HepG2 (cell line): ENCODE data around the gene SDR42E2. TPM values are rescaled to one million over a fixed set of nuclear protein-coding genes. Genes with fewer than 3 reads are reported as not detected.
A peak's percentile ranks its signal among the peaks of the same experiment; 100 is the strongest.

Source experiments
- AKAP8 ChIP-seq: sonication (generic); formaldehyde crosslinking; IDR thresholded peaks from 2 replicates; pipeline ENCODE4 v1.5.1; 2020; ENCODE audit warnings: mild to moderate bottlenecking, missing genetic modification reagents
- ATRX ChIP-seq: sonication (generic); formaldehyde crosslinking; IDR thresholded peaks from 2 replicates; pipeline ENCODE4 v1.4.0; 2020; ENCODE audit warnings: missing genetic modification reagents, borderline replicate concordance
- FOXA3 ChIP-seq: IDR thresholded peaks from 2 replicates; pipeline ENCODE4 v1.6.1; 2016; ENCODE audit warnings: missing genetic modification reagents, missing compliant biosample characterization
- FOXK2 ChIP-seq: fragments of 450-650 bp; IDR thresholded peaks from 2 replicates; pipeline ENCODE4 v1.6.1; 2016
- HES4 ChIP-seq: sonication (generic); formaldehyde crosslinking; IDR thresholded peaks from 2 replicates; pipeline ENCODE4 v1.9.0; 2021; ENCODE audit warnings: mild to moderate bottlenecking, missing genetic modification reagents, borderline replicate concordance
- IKZF4 ChIP-seq: sonication (generic); formaldehyde crosslinking; IDR thresholded peaks from 2 replicates; pipeline ENCODE4 v1.5.1; 2020; ENCODE audit warnings: borderline replicate concordance, mild to moderate bottlenecking, low read depth, missing genetic modification reagents; ENCODE audit errors: not compliant biosample characterization
- KLF11 ChIP-seq: IDR thresholded peaks from 2 replicates; pipeline ENCODE4 v1.6.1; 2016; ENCODE audit warnings: missing compliant biosample characterization
- KLF12 ChIP-seq: sonication (generic); formaldehyde crosslinking; IDR thresholded peaks from 2 replicates; pipeline ENCODE4 v1.4.0; 2020; ENCODE audit warnings: missing genetic modification reagents, borderline replicate concordance
- NCOA5 ChIP-seq: sonication (generic); formaldehyde crosslinking; IDR thresholded peaks from 2 replicates; pipeline ENCODE4 v1.4.0; 2020; ENCODE audit warnings: missing genetic modification reagents
- NFIB ChIP-seq: sonication (generic); formaldehyde crosslinking; IDR thresholded peaks from 2 replicates; pipeline ENCODE4 v1.9.0; 2021; ENCODE audit warnings: missing genetic modification reagents, mild to moderate bottlenecking, borderline replicate concordance
- PHF21A ChIP-seq: sonication (generic); formaldehyde crosslinking; IDR thresholded peaks from 2 replicates; pipeline ENCODE4 v1.5.0; 2020; ENCODE audit warnings: mild to moderate bottlenecking, missing genetic modification reagents
- POLR2AphosphoS5 ChIP-seq: IDR thresholded peaks from 2 replicates; pipeline ENCODE4 v1.6.1; 2012; ENCODE audit warnings: low read depth, low read length
- PRMT3 ChIP-seq: sonication (generic); formaldehyde crosslinking; IDR thresholded peaks from 2 replicates; pipeline ENCODE4 v1.8.1; 2022; ENCODE audit warnings: low read depth, mild to moderate bottlenecking, moderate library complexity, missing genetic modification reagents, borderline replicate concordance
- TCF12 ChIP-seq, 2 experiments: fragments of 450-650 bp in 1 of 2; sonication (generic) in 1 of 2; formaldehyde crosslinking in 1 of 2; IDR thresholded peaks; 2 replicates each; pipeline versions ENCODE4 v1.6.1 to v1.8.0; 2017 to 2022; ENCODE audit warnings: antibody characterized with exemption in 1 of 2, mild to moderate bottlenecking in 1 of 2, missing genetic modification reagents in 1 of 2, moderate library complexity in 1 of 2
- TP53 ChIP-seq: sonication (generic); formaldehyde crosslinking; conservative IDR thresholded peaks from 2 replicates; pipeline ENCODE4 v1.4.0; 2020; ENCODE audit warnings: missing genetic modification reagents
- ZNF10 ChIP-seq: sonication (generic); formaldehyde crosslinking; IDR thresholded peaks from 2 replicates; pipeline ENCODE4 v1.4.0; 2020; ENCODE audit warnings: mild to moderate bottlenecking, low read depth, missing genetic modification reagents, borderline replicate concordance
- ZNF296 ChIP-seq: sonication (generic); formaldehyde crosslinking; conservative IDR thresholded peaks from 2 replicates; pipeline ENCODE4 v1.5.0; 2020; ENCODE audit warnings: mild to moderate bottlenecking, missing genetic modification reagents
- ZNF44 ChIP-seq: sonication (generic); formaldehyde crosslinking; IDR thresholded peaks from 2 replicates; pipeline ENCODE4 v1.5.1; 2020; ENCODE audit warnings: mild to moderate bottlenecking, missing genetic modification reagents
- ZNF496 ChIP-seq: sonication (generic); formaldehyde crosslinking; IDR thresholded peaks from 2 replicates; pipeline ENCODE4 v1.8.1; 2023; ENCODE audit warnings: mild to moderate bottlenecking, moderate library complexity, missing genetic modification reagents; ENCODE audit not compliant: insufficient replicate concordance
- polyA plus RNA-seq, 8 experiments: library from polyadenylated mRNA; depleted of rRNA in 3 of 8; stranded (reverse) in 7 of 8; unstranded in 1 of 8; fragments of >200 nt; fragmentation: Illumina TruSeq in 4 of 8; extraction: Trizol in 4 of 8; gene quantifications; 2 replicates each; pipeline versions ENCODE4 v1.2.1 to v1.2.3, GENCODE V29; 2011 to 2016; ENCODE audit warnings: low read depth in 4 of 8, missing spikeins in 1 of 8, mixed read lengths in 1 of 8; ENCODE audit not compliant: insufficient read depth in 1 of 8
- total RNA-seq, 5 experiments: library from RNA; depleted of rRNA; stranded (reverse); fragments of >200 nt; fragmentation: Illumina TruSeq; extraction: Trizol; gene quantifications; 2 replicates each; pipeline ENCODE4 v1.2.3, GENCODE V29; 2016; ENCODE audit warnings: low read depth in 1 of 5
- TF ChIP-seq, protein P1 (sequence below): IDR thresholded peaks from 2 replicates; pipeline ENCODE4 v1.6.1; 2016; ENCODE audit warnings: control low read depth
- TF ChIP-seq, protein P2 (sequence below), 2 experiments: fragments of 450-650 bp in 1 of 2; sonication (generic) in 1 of 2; formaldehyde crosslinking; IDR thresholded peaks; 2 replicates each; pipeline versions ENCODE4 v1.5.0 to v1.8.0; 2020 to 2022; ENCODE audit warnings: mild to moderate bottlenecking in 1 of 2, missing genetic modification reagents in 1 of 2
- TF ChIP-seq, protein P3 (sequence below): sonication (generic); formaldehyde crosslinking; IDR thresholded peaks from 2 replicates; pipeline ENCODE4 v1.4.0; 2020; ENCODE audit warnings: missing genetic modification reagents, borderline replicate concordance
- TF ChIP-seq, protein P4 (sequence below): sonication (generic); formaldehyde crosslinking; IDR thresholded peaks from 2 replicates; pipeline ENCODE4 v1.9.0; 2022; ENCODE audit warnings: missing genetic modification reagents, mild to moderate bottlenecking, borderline replicate concordance

The SDR42E2 gene
- total and polyA plus RNA-seq, 2 of the 13 experiments (the other 11 are each of a cell fraction or from before 2014, with no cell fraction given), result 0.05 to 0.11 TPM

DNA sequence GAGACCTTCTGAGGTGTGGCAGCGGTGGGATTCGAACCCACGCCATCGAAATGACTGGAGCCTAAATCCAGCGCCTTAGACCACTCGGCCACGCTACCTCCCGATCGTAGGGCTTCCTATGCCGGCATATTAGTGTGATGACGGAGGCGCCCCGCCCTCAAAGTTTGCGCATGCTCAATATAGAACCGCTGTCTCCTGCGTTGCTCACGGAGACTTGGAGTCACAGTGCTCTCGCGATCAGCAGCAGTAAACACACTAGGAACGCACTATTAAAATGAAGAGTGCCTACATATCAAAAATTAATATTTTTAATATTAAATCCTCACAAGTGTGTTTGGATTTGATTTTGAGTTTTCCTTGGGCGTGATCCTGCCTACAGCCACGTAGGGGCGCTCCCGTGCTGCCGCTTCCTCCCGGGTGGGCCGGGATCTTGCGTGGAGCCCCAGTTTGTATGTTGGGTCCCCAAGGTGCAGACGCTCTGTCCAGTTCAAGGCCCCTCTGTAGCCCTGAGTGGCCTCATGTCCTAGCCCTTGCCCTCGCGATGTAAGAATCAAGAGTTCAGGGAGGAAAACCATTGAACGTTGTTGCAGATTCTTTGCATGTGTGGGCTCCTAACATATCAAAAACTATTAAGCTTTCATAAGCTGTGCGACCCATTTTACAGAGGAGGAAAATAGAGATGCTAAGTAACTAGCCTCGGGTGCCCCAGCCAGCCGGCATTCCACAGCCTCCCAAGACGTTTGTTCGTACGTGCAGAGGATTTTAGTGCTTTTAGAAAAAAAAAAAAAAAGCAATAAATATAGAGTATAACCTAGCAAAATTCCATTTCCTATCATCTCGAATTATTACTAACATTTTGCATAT lies 33.6 kb downstream of the SDR42E2 start (continued):
- TF ChIP-seq, protein P1, sequence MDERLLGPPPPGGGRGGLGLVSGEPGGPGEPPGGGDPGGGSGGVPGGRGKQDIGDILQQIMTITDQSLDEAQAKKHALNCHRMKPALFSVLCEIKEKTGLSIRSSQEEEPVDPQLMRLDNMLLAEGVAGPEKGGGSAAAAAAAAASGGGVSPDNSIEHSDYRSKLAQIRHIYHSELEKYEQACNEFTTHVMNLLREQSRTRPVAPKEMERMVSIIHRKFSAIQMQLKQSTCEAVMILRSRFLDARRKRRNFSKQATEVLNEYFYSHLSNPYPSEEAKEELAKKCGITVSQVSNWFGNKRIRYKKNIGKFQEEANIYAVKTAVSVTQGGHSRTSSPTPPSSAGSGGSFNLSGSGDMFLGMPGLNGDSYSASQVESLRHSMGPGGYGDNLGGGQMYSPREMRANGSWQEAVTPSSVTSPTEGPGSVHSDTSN, result no peak; the same call in 1 of the 2 replicates
- no peak for TF ChIP-seq TCF12 (IDR thresholded peaks at IDR 0.05)
- TF ChIP-seq TCF12 (CRISPR knock-in tag; IDR thresholded peaks at IDR 0.05), result 0 out of 2 replicates have a peak, but pooled peaks have one; percentile 17
- no peak for TF ChIP-seq ZNF10 (CRISPR knock-in tag)
- 0 out of 2 replicates have a peak, but pooled peaks have one; percentile 67 for TF ChIP-seq TP53 (CRISPR knock-in tag)
- TF ChIP-seq FOXK2, result peak; percentile 18; the same call in 1 of the 2 replicates
- TF ChIP-seq, protein P2, sequence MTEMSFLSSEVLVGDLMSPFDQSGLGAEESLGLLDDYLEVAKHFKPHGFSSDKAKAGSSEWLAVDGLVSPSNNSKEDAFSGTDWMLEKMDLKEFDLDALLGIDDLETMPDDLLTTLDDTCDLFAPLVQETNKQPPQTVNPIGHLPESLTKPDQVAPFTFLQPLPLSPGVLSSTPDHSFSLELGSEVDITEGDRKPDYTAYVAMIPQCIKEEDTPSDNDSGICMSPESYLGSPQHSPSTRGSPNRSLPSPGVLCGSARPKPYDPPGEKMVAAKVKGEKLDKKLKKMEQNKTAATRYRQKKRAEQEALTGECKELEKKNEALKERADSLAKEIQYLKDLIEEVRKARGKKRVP (CRISPR knock-in tag; IDR thresholded peaks at IDR 0.05), result peak in 1 of 2 experiments; percentile 74; a peak in 2 of 4 replicates
- no peak for TF ChIP-seq NFIB (CRISPR knock-in tag)
- peak; percentile 81 for TF ChIP-seq POLR2AphosphoS5
- peak; percentile 80 for TF ChIP-seq AKAP8 (CRISPR knock-in tag)
- TF ChIP-seq ZNF44 (CRISPR knock-in tag), result no peak
- TF ChIP-seq PRMT3, result peak; percentile 89; the same call in 1 of the 2 replicates
- peak; percentile 91 for TF ChIP-seq KLF11 (CRISPR knock-in tag)
- peak; percentile 75 for TF ChIP-seq FOXA3 (CRISPR knock-in tag)
- no peak for TF ChIP-seq ZNF496 (CRISPR knock-in tag)
- TF ChIP-seq NCOA5, result no peak
- TF ChIP-seq HES4 (CRISPR knock-in tag), result no peak
- TF ChIP-seq ATRX (CRISPR knock-in tag), result no peak; the same call in 1 of the 2 replicates
- TF ChIP-seq IKZF4 (CRISPR knock-in tag), result peak; percentile 48
- TF ChIP-seq, protein P3, sequence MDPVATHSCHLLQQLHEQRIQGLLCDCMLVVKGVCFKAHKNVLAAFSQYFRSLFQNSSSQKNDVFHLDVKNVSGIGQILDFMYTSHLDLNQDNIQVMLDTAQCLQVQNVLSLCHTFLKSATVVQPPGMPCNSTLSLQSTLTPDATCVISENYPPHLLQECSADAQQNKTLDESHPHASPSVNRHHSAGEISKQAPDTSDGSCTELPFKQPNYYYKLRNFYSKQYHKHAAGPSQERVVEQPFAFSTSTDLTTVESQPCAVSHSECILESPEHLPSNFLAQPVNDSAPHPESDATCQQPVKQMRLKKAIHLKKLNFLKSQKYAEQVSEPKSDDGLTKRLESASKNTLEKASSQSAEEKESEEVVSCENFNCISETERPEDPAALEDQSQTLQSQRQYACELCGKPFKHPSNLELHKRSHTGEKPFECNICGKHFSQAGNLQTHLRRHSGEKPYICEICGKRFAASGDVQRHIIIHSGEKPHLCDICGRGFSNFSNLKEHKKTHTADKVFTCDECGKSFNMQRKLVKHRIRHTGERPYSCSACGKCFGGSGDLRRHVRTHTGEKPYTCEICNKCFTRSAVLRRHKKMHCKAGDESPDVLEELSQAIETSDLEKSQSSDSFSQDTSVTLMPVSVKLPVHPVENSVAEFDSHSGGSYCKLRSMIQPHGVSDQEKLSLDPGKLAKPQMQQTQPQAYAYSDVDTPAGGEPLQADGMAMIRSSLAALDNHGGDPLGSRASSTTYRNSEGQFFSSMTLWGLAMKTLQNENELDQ (CRISPR knock-in tag), result 0 out of 2 replicates have a peak, but pooled peaks have one; percentile 62
- TF ChIP-seq PHF21A, result no peak
- TF ChIP-seq, protein P4, sequence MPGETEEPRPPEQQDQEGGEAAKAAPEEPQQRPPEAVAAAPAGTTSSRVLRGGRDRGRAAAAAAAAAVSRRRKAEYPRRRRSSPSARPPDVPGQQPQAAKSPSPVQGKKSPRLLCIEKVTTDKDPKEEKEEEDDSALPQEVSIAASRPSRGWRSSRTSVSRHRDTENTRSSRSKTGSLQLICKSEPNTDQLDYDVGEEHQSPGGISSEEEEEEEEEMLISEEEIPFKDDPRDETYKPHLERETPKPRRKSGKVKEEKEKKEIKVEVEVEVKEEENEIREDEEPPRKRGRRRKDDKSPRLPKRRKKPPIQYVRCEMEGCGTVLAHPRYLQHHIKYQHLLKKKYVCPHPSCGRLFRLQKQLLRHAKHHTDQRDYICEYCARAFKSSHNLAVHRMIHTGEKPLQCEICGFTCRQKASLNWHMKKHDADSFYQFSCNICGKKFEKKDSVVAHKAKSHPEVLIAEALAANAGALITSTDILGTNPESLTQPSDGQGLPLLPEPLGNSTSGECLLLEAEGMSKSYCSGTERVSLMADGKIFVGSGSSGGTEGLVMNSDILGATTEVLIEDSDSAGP, result peak; percentile 45; the same call in 1 of the 2 replicates
- TF ChIP-seq KLF12 (CRISPR knock-in tag), result peak; percentile 99
- TF ChIP-seq ZNF296 (CRISPR knock-in tag), result no peak
